Ureter (tissue), 1 donor: Measurements from ENCODE around the gene IFFO2. TPM values are rescaled to one million over a fixed set of nuclear protein-coding genes. Genes with fewer than 3 reads are reported as not detected.

Experiments used
- DNase-seq: peaks from one replicate; pipeline ENCODE4 v3.0.0-alpha.2; 2020; ENCODE audit warnings: low spot score
- total RNA-seq: library from RNA; stranded (reverse); gene quantifications from one replicate; pipeline ENCODE4 v1.2.4, GENCODE V29; 2023
- donor health status: DM: yes; HTN: yes; CAD: no.

The IFFO2 gene
- total RNA-seq, 1 donor from 2014 or later = 15.0 TPM

DNA sequence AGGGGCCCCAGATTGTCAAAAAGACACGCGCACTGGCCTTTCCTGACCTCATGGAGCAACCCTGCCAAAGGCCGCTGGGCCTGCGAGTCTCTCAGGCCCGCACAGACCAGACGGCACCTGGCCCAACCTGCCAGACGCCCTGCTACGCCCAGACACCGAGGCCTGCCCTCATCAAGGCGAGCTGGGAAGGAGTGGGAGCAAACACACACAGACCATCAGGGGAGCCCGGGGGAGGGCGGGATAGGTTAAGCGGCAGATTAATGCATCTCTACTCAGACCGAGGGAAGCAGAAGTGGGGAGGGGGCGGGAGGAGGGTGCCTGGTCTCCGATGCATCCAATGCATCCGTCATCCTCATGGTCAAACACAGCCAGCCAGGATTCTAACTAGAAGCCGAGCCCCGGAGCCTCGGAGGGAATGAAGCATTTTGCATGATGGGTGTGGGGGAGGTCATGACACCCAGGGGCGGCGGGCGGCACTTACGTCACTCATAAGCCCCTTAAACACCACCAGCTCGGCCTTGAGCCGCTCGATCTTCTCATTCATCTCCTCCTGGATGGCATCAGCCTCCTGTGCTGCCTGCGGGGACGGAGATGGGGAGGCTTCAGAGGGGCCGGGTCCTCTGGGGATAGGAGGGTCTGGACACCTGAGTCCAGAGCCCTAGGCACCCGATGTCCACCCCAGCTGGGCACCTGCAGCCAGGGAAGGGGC, 37.1 kb downstream of the IFFO2 start:
- no peak for DNase-seq

DNA sequence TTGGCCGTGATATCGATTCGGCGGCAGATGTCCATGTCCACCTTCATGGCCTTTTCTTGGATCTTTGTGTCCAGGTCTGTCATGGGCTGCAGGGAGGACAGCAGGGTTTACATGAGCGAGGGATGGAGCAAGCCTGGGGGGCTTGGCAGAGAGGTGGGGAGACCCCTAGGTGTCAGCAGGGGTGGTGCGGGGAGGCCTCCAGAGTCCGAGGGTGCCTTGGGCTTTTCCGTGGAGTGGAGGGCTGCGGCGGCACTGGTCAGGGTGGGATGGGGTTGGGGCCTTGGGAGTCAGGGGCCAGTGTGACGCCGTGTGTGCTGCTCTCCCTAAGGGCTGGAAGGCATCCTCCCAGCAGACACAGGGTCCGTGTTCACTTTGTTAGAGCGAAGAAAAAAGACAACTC, 38.1 kb downstream of the IFFO2 start:
- no peak for DNase-seq

DNA sequence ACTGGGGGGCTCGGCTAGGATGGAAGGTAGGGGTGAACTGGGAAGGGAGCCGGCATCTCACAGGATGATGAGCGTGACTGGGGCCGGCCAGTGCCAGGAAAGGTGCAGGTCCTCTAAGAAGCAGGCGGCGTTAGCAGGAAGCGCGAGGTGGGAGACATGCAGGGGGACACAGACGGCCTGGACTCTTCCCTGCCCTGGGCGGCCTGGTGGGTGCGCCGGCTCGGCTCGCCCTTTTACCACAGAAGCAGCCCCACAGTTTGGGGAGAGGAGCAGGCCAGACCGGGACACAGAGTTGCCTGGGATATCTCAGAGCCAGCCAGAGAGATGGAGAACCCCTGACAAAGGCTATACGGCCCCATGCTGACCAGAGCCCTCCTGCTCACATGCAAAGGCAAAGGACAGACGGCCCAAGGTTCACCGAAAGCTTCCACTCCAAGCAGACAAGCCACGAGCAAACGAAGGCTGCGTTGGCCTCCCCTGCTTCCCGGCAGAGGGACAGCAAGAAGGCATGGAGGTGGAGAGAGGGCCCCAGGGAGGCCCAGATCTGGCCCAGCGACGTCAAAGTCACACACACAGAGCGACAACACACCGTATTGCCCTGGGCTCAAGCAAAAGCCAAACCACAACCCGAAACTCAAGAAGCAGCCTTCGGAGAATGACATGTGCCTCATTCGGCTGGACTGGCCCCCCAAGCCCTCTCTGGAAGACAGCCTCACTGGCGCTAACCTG, 39.2 kb downstream of the IFFO2 start:
- no peak for DNase-seq

GRCh38 chr1:18915341-18915740, 41.1 kb downstream of the IFFO2 start:
- DNase-seq = no peak

GRCh38 chr1:18913065-18913835, 43.2 kb downstream of the IFFO2 start:
- DNase-seq = peak; percentile 83

- DNase-seq = no peak
Observed at GRCh38 chr1:18912550-18912949, 43.9 kb downstream of the IFFO2 start.

- no peak for DNase-seq
Observed at GRCh38 chr1:18908911-18909771, 47.3 kb downstream of the IFFO2 start.

DNA sequence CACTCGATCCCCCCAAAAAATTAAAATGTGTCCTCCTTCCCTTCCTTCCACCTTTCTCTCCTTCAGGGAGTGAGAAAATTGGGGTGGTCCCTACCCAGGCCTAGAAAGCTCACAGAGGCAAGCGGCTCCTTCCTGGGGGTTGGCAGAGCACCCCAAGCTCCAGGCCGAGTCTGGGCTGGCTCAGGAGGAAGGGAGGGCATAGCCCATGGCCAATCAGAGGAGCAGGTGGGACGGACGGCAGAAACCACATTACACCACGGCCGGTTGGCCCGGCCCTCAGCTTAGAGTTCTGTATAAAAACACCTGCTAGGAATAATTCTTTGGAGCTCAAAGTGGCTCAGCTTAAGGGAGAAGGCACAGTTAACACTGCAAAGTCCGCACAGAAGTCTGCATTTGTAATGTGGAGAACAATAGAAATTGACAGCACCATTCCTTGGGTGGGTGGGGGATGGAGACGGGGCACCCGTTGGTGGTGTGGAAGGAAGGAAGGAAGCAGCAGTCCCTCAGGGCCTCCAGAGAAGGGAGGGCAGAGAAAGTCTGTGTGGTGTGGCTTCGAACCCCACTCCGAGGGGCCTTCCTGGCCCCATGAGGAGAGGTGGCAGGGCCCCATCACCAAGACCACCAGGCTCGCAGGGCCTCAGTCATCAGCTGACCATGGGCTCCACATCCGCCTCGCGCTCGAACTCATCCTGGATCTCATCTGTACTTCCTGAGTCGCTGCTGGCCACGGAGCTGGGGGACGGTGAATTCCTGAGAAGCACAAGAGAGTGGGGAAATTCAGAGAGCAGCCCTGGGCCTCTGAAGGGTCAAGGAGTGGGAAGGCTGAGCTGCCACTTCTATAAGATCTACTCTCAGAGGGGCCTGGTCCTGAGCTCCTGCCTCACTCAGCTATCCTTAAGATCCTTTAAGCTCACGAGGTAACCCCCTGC, 48.3 kb downstream of the IFFO2 start:
- DNase-seq = no peak

GRCh38 chr1:18907021-18907916, 49.2 kb downstream of the IFFO2 start:
- DNase-seq = no peak

- no peak for DNase-seq
Observed at GRCh38 chr1:18903291-18903756, 53.2 kb downstream of the IFFO2 start.

DNA sequence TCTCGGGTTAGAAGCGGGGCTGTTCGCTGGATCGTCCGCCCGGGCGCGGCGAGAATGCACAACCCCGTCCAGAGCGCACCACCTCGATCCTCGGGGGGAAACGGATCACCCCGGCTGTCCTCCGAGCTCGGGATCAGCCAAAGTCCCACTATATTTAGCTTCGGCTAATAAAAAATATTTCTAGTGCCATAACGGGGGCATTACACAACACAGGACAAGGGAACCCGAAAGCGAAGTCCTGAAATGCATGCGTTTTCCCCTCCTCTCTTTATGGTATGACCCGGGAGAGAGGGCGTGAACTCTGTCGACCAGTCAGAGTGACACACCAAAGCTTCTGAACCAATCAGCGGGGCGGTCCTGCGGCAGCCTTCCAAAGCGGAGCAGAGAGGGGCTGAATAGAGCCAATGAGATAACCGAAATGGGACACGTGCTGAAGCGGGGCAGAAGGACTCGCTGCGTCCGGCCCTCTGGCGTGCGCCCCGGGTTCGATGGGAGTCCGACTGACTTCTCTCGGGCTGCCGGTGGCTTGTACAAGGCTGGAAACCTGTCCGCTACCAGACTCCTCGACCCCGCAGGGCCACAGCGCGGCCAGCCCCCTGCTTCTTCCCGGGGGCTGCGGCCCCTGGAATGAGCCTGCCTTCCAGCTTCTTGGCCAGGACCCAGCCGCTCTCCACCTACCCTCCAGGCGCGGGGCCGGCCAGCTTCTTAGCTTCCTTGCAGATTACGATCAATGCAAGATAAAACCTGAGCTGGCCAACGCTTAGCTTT, 53.8 kb downstream of the IFFO2 start, which contains the start of gene ALDH4A1:
Gene ALDH4A1, minus strand, starts transcription at position 33 of the 768 bp plus-strand sequence. Its CDS starts 32 bp downstream, at position 1.
- peak; percentile 99 for DNase-seq

- no peak for DNase-seq
Observed at GRCh38 chr1:18901952-18902522, 54.4 kb downstream of the IFFO2 start.

- DNase-seq = no peak
Observed at GRCh38 chr1:18901147-18901951, 55.1 kb downstream of the IFFO2 start.

DNA sequence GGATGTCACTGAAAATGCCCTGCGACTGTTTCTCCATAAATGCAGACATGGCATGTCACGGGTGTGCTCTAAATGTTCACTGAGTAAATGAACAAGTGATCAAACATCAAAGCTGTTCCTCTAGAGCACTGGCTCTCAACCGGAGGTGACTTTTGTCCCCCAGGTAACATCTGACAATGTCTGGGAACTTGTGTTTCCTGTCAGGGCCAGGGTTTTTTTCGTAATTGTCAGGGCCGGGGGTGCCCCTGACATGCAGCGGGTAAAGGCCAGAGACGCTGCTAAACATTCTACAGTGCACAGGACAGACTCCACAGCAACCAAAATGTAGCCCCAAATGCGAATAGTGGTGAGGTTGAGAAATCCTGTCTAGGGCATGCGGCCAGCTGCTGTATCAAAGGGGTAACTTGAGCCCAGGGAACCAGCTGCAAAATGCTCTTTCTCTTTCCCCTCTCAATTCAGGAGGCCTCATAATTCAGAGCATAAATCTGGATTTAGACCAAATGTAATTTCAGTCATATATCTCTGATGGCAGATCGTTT, 56.1 kb downstream of the IFFO2 start:
- DNase-seq = no peak

- DNase-seq = no peak
Observed at GRCh38 chr1:18899363-18900049, 57.0 kb downstream of the IFFO2 start.

DNA sequence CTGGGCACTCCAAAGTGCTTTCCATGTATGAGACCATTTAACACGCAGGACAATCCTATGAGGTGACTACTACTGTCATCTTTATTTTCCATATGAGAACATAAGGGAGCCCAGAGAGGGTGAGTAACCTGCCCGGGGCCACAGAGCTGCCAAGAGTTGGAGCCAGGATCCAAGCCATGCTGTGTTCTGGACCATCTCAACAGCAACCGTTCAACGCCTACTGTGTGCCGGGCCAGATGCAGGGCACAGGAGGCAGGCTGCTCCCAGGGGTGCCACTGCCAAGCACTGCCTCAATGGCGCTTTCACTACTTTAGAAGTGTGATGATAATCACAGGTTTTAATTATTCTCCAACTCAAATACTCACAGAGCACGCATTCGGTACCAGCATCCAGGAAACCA, 57.9 kb downstream of the IFFO2 start:
- no peak for DNase-seq
